H1 (cell line): ENCODE data around the gene FOXC1. TPM values are rescaled to one million over a fixed set of nuclear protein-coding genes. Genes with fewer than 3 reads are reported as not detected.

Experiments
- CTCF ChIA-PET: fragments of 300-600 bp; sonication (Branson Sonifier 250); formaldehyde crosslinking; loops from one replicate; lab custom pipeline; 2021; ENCODE audit not compliant: partially characterized antibody; lab: Charles Lee
- POLR2A ChIA-PET: fragments of 300-600 bp; sonication (Branson Sonifier 250); formaldehyde crosslinking; loops from one replicate; lab custom pipeline; 2021; ENCODE audit warnings: inconsistent platforms; ENCODE audit not compliant: partially characterized antibody; lab: Charles Lee
- DNase-seq, 2 experiments: peaks; one replicate each; pipeline versions ENCODE4 v3.0.0 to v3.0.0-alpha.2; 2010 to 2022; ENCODE audit warnings: low spot score in 2 of 2, low read depth in 1 of 2, mixed read lengths in 1 of 2
- FAIRE-seq: peaks from 2 replicates; lab custom pipeline; 2011; peaks lifted over from hg19 to GRCh38; lab: Jason Lieb, UNC
- H2AFZ ChIP-seq: 2 replicates; pipeline ENCODE4 v1.8.1; 2012; ENCODE audit warnings: low read length, inconsistent platforms
- H2AK5ac ChIP-seq: 2 replicates; pipeline ENCODE4 v1.6.1; 2013; ENCODE audit warnings: low read depth, low read length
- H2BK120ac ChIP-seq: replicated peaks from 2 replicates; pipeline ENCODE3; 2013; ENCODE audit warnings: low read depth, low read length, inconsistent platforms
- H2BK12ac ChIP-seq: 2 replicates; pipeline ENCODE4 v1.6.1; 2013; ENCODE audit warnings: low read depth, low read length
- H2BK15ac ChIP-seq: 2 replicates; pipeline ENCODE4 v1.6.1; 2013; ENCODE audit warnings: low read length
- H2BK20ac ChIP-seq: 2 replicates; pipeline ENCODE4 v1.6.1; 2013; ENCODE audit warnings: low read length
- H2BK5ac ChIP-seq: 2 replicates; pipeline ENCODE4 v1.6.1; 2013; ENCODE audit warnings: low read depth, low read length
- H3K14ac ChIP-seq: 2 replicates; pipeline ENCODE4 v1.6.1; 2013; ENCODE audit warnings: inconsistent platforms; ENCODE audit not compliant: insufficient read length
- H3K18ac ChIP-seq: 2 replicates; pipeline ENCODE4 v1.6.1; 2013; ENCODE audit warnings: low read length; ENCODE audit errors: extremely low read depth
- H3K23ac ChIP-seq: 2 replicates; pipeline ENCODE4 v1.6.1; 2013; ENCODE audit warnings: inconsistent platforms; ENCODE audit not compliant: insufficient read length
- H3K23me2 ChIP-seq: 2 replicates; pipeline ENCODE4 v1.6.1; 2013; ENCODE audit warnings: low read depth, low read length
- H3K27ac ChIP-seq: 2 replicates; pipeline ENCODE4 v1.6.1; 2011; ENCODE audit warnings: low read depth, low read length, inconsistent platforms
- H3K27me3 ChIP-seq, 4 experiments: replicated peaks in 1 of 4; 1 replicate in 1 of 4; 2 replicates in 3 of 4; pipeline versions ENCODE4 v1.6.1 to v1.8.1; 2011 to 2013; ENCODE audit warnings: low read length in 3 of 4, mild to moderate bottlenecking in 3 of 4, inconsistent platforms in 2 of 4, mixed read lengths in 2 of 4, moderate library complexity in 1 of 4; ENCODE audit not compliant: control insufficient read depth in 3 of 4, insufficient read depth in 3 of 4; ENCODE audit errors: extremely low read depth in 1 of 4
- H3K36me3 ChIP-seq, 4 experiments: 2 replicates each; pipeline versions ENCODE4 v1.6.1 to v1.8.1; 2011 to 2013; ENCODE audit warnings: mild to moderate bottlenecking in 4 of 4, low read length in 3 of 4, moderate library complexity in 2 of 4, control low read depth in 1 of 4, inconsistent platforms in 1 of 4; ENCODE audit not compliant: insufficient read depth in 4 of 4, control insufficient read depth in 2 of 4
- H3K4ac ChIP-seq: replicated peaks from 2 replicates; pipeline ENCODE3; 2013; ENCODE audit warnings: low read length, low read depth, mixed read lengths, inconsistent platforms; ENCODE audit not compliant: insufficient read length
- H3K4me1 ChIP-seq, 4 experiments: replicated peaks in 1 of 4; 1 replicate in 1 of 4; 2 replicates in 3 of 4; pipeline versions ENCODE4 v1.6.1 to v1.8.1; 2011 to 2013; ENCODE audit warnings: low read length in 3 of 4, inconsistent platforms in 2 of 4, mixed read lengths in 1 of 4; ENCODE audit not compliant: insufficient read depth in 4 of 4, control insufficient read depth in 3 of 4
- H3K4me2 ChIP-seq, 2 experiments: 2 replicates each; pipeline versions ENCODE4 v1.6.1 to v1.8.1; 2011 to 2013; ENCODE audit warnings: low read depth in 2 of 2, low read length in 2 of 2, control low read depth in 1 of 2, inconsistent platforms in 1 of 2, mild to moderate bottlenecking in 1 of 2; ENCODE audit not compliant: insufficient read depth in 1 of 2
- H3K4me3 ChIP-seq, 4 experiments: fragments of 200-600, 300-600 bp in 1 of 4; sonication (generic), shearing (Covaris generic), sonication (Bioruptor Twin) in 1 of 4; 2 replicates each; pipeline versions ENCODE4 v1.5.1 to v1.8.1; 2011 to 2016; ENCODE audit warnings: low read length in 4 of 4, low read depth in 3 of 4, control low read depth in 2 of 4, inconsistent platforms in 2 of 4, mild to moderate bottlenecking in 2 of 4, mixed read lengths in 1 of 4, moderate library complexity in 1 of 4; ENCODE audit not compliant: insufficient read depth in 2 of 4; ENCODE audit errors: extremely low read depth in 1 of 4
- H3K56ac ChIP-seq: replicated peaks from 2 replicates; pipeline ENCODE3; 2013; ENCODE audit warnings: low read depth, mild to moderate bottlenecking, mixed read lengths, low read length, inconsistent platforms; ENCODE audit not compliant: insufficient read length
- H3K79me1 ChIP-seq: 2 replicates; pipeline ENCODE4 v1.6.1; 2013; ENCODE audit warnings: low read depth, low read length, control low read depth
- H3K79me2 ChIP-seq, 2 experiments: 2 replicates each; pipeline versions ENCODE4 v1.6.1 to v1.8.1; 2012 to 2013; ENCODE audit warnings: low read length in 2 of 2, mild to moderate bottlenecking in 2 of 2, inconsistent platforms in 1 of 2; ENCODE audit not compliant: insufficient read depth in 2 of 2, control insufficient read depth in 1 of 2
- H3K9ac ChIP-seq, 4 experiments: replicated peaks in 1 of 4; 1 replicate in 1 of 4; 2 replicates in 3 of 4; pipeline versions ENCODE4 v1.6.1 to v1.8.1; 2011 to 2013; ENCODE audit warnings: low read depth in 3 of 4, low read length in 3 of 4, control low read depth in 2 of 4, mild to moderate bottlenecking in 2 of 4, moderate library complexity in 2 of 4, inconsistent platforms in 1 of 4; ENCODE audit errors: extremely low read depth in 1 of 4
- H3K9me3 ChIP-seq, 2 experiments: 2 replicates each; pipeline versions ENCODE4 v1.6.1 to v1.8.1; 2012 to 2013; ENCODE audit warnings: mild to moderate bottlenecking in 2 of 2, moderate library complexity in 2 of 2, control low read depth in 1 of 2, inconsistent platforms in 1 of 2, low read depth in 1 of 2, low read length in 1 of 2, mixed read lengths in 1 of 2; ENCODE audit not compliant: insufficient read depth in 2 of 2
- H4K20me1 ChIP-seq, 2 experiments: replicated peaks in 1 of 2; 2 replicates each; pipeline versions ENCODE3 to v1.8.1; 2011 to 2013; ENCODE audit warnings: inconsistent platforms in 2 of 2, low read length in 2 of 2, mild to moderate bottlenecking in 1 of 2; ENCODE audit not compliant: insufficient read depth in 2 of 2, control insufficient read depth in 1 of 2
- H4K5ac ChIP-seq: 2 replicates; pipeline ENCODE4 v1.6.1; 2013; ENCODE audit warnings: low read length, low read depth, mixed read lengths, inconsistent platforms; ENCODE audit not compliant: insufficient read length
- H4K8ac ChIP-seq: 2 replicates; pipeline ENCODE4 v1.8.0; 2013; ENCODE audit warnings: mild to moderate bottlenecking, moderate library complexity, low read length, inconsistent platforms; ENCODE audit not compliant: insufficient read depth; ENCODE audit errors: extremely low read depth
- H4K91ac ChIP-seq: replicated peaks from 2 replicates; pipeline ENCODE3; 2013; ENCODE audit warnings: low read length, mixed read lengths, inconsistent platforms; ENCODE audit not compliant: insufficient read length
- ATF3 ChIP-seq: IDR thresholded peaks from 2 replicates; pipeline ENCODE4 v1.6.1; 2011; ENCODE audit warnings: low read depth, mild to moderate bottlenecking, low read length; ENCODE audit not compliant: insufficient read depth
- CHD1 ChIP-seq: IDR thresholded peaks from 2 replicates; pipeline ENCODE4 v1.6.1; 2012; ENCODE audit warnings: low read depth, low read length, improper control_type of control experiment
- EGR1 ChIP-seq: IDR thresholded peaks from 2 replicates; pipeline ENCODE4 v1.6.1; 2011; ENCODE audit warnings: low read depth, low read length, borderline replicate concordance
- KDM5A ChIP-seq: fragments of 200-600 bp; IDR thresholded peaks from 2 replicates; pipeline ENCODE4 v1.7.1; 2012; ENCODE audit warnings: mild to moderate bottlenecking, low read length, inconsistent platforms, mixed read lengths
- SRF ChIP-seq: IDR thresholded peaks from 2 replicates; pipeline ENCODE4 v1.6.1; 2011; ENCODE audit warnings: mild to moderate bottlenecking, low read depth, low read length, moderate library complexity
- TAF7 ChIP-seq: optimal IDR thresholded peaks from 2 replicates; pipeline ENCODE3; 2011; ENCODE audit warnings: low read depth, mild to moderate bottlenecking, inconsistent platforms, low read length, moderate library complexity, borderline replicate concordance
- WGBS, 2 experiments: shearing (Covaris generic) in 1 of 2; methylation state at CpG; one replicate each; pipeline versions ENCODE4 v1.1.6 to v1.1.7; 2013 to 2015; ENCODE audit warnings: low lambda C conversion rate in 2 of 2, mixed read lengths in 2 of 2, inconsistent platforms in 1 of 2, low coverage in 1 of 2, missing lambda C conversion rate in 1 of 2; ENCODE audit not compliant: insufficient replicate concordance in 2 of 2, insufficient coverage in 1 of 2, insufficient read length in 1 of 2; ENCODE audit errors: extremely low coverage in 1 of 2, missing lambda C conversion rate in 1 of 2; 5-methylcytosine and 5-hydroxymethylcytosine counted together
- polyA plus RNA-seq, 7 experiments: library from polyadenylated mRNA; depleted of rRNA in 3 of 7; stranded (reverse) in 5 of 7; unstranded in 2 of 7; fragments of >200 nt in 5 of 7; fragments of 200-250 nt in 2 of 7; gene quantifications; 1 replicate in 5 of 7; 2 replicates in 1 of 7; 4 replicates in 1 of 7; pipeline versions ENCODE4 v1.2.1 to v1.2.3, GENCODE V29; 2011 to 2013; ENCODE audit warnings: missing spikeins in 2 of 7, mixed read lengths in 2 of 7
- total RNA-seq: library from RNA; stranded (reverse); fragmentation: NEBNext Ultra II Directional; extraction: Animal tissue kit (Norgen Biotek cat#: 25700); gene quantifications from 2 replicates; pipeline ENCODE4 v1.2.1, GENCODE V29; 2021

FOXC1 gene
- total and polyA plus RNA-seq, 2 of the 8 experiments (the other 6 are each of a cell fraction or from before 2014, with no cell fraction given): 0.22 TPM; not detected in 1

GRCh38 chr6:1613346-1613687 lies 3.6 kb downstream of the FOXC1 start:
- H3K9me3 ChIP-seq: no peaks in the 10 kb centered on the region; a peak in 1 of 4 replicates
- FAIRE-seq: no peak
- H3K56ac ChIP-seq: no peak overlapping the region
- H4K5ac ChIP-seq: no peak overlapping the region
- no peak overlapping the region for H2BK20ac ChIP-seq
- H4K20me1 ChIP-seq: peaks cover 28% of the 10 kb centered on the region in 2 experiments
- H3K36me3 ChIP-seq: peaks cover 0 to 16% (median 0%) of the 10 kb centered on the region in 4 experiments; a peak in 1 of 8 replicates
- H3K4me2 ChIP-seq: peak overlapping the region; percentile 75 to 86; a peak in 3 of 4 replicates
- H3K4me1 ChIP-seq: peaks cover 0 to 24% (median 13%) of the 10 kb centered on the region in 4 experiments; a peak in 6 of 7 replicates
- peaks cover 87 to 100% (median 96%) of the 10 kb centered on the region in 4 experiments for H3K27me3 ChIP-seq
- no peak overlapping the region for H2AK5ac ChIP-seq
- no peak overlapping the region for H3K23ac ChIP-seq
- no peak overlapping the region for H2BK15ac ChIP-seq
- no peak overlapping the region for H3K18ac ChIP-seq
- no peak overlapping the region for H2AFZ ChIP-seq
- CTCF ChIA-PET: interaction anchor here (1.5 kb wide), 1 partner anchor 280 kb away, joined by 4 read pairs; no protein-coding TSS in a partner anchor
- no peak overlapping the region for H2BK5ac ChIP-seq
- no peak overlapping the region for H3K9ac ChIP-seq
- POLR2A ChIA-PET: interaction anchor here (1.0 kb wide), 1 partner anchor 11 kb away, joined by 3 read pairs; no protein-coding TSS in a partner anchor
- H3K79me1 ChIP-seq: no peaks in the 10 kb centered on the region
- H3K4me3 ChIP-seq: peak overlapping the region; percentile 7 to 52 (median 12); a peak in 5 of 8 replicates
- peaks cover 8% of the 10 kb centered on the region; the same call in 1 of the 2 replicates for H3K23me2 ChIP-seq
- H2BK120ac ChIP-seq: no peak overlapping the region
- no peak overlapping the region for H4K91ac ChIP-seq
- no peak overlapping the region for H4K8ac ChIP-seq
- H3K14ac ChIP-seq: no peak overlapping the region
- no peaks in the 10 kb centered on the region for H3K79me2 ChIP-seq
- H3K4ac ChIP-seq: no peak overlapping the region
- no peak overlapping the region for H2BK12ac ChIP-seq
- 6% methylated on average over 3 of the region's 3 CpGs; no CpG with 5 or more reads in 1 of the 2 experiments for WGBS, 2 experiments
- H3K27ac ChIP-seq: no peak overlapping the region
- DNase-seq: no peak
- TF ChIP-seq ATF3 (no peak), KDM5A (no peak), SRF (no peak), CHD1 (no peak), TAF7 (no peak), EGR1 (no peak)
